ENCODE measurements around the gene GAL3ST3. TPM values are rescaled to one million over a fixed set of nuclear protein-coding genes. Genes with fewer than 3 reads are reported as not detected.

GAL3ST3 gene
- total and polyA plus RNA-seq, 10 of the 15 experiments (the other 5 are each of a cell fraction or from before 2014, with no cell fraction given): 0.06 to 0.12 TPM; not detected in 8

DNA sequence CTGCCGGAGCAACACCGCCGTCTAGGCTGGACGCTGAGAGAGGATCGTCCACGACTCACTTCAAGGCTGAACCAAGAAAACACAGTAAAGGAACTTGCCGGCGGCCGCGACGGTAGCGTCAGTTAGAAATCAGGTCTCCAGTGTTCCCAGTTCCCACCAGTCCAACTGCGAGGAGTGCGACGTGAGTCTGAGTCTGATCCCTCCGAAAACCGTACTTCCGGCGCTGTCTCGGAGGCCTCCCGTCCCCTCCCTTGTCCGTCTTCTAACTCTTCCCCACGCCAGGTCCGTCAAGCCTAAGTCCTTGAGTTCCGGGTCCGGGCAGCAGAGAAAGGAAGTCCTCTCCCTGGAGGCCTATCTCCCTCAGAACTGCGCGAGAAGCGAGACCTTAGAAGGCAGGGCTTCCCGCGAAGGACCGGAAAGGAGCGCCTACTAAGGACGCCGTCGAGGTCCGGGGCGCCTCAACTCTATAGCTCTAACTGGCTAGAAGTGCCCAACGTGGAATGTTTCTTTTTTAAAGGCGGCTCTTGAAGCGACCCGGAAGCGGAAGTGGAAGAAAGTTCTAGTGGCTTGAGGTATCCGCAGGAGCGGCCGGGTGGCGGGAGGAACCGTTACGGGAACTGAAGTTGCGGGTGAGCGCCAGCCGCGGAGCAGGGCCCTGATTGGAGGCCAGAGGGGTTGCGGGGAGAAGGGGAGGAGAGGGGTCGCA, 46.9 kb downstream of the GAL3ST3 start, which contains the start of the genes BANF1 and EIF1AD (continued):
- TF ChIP-seq, protein P1, sequence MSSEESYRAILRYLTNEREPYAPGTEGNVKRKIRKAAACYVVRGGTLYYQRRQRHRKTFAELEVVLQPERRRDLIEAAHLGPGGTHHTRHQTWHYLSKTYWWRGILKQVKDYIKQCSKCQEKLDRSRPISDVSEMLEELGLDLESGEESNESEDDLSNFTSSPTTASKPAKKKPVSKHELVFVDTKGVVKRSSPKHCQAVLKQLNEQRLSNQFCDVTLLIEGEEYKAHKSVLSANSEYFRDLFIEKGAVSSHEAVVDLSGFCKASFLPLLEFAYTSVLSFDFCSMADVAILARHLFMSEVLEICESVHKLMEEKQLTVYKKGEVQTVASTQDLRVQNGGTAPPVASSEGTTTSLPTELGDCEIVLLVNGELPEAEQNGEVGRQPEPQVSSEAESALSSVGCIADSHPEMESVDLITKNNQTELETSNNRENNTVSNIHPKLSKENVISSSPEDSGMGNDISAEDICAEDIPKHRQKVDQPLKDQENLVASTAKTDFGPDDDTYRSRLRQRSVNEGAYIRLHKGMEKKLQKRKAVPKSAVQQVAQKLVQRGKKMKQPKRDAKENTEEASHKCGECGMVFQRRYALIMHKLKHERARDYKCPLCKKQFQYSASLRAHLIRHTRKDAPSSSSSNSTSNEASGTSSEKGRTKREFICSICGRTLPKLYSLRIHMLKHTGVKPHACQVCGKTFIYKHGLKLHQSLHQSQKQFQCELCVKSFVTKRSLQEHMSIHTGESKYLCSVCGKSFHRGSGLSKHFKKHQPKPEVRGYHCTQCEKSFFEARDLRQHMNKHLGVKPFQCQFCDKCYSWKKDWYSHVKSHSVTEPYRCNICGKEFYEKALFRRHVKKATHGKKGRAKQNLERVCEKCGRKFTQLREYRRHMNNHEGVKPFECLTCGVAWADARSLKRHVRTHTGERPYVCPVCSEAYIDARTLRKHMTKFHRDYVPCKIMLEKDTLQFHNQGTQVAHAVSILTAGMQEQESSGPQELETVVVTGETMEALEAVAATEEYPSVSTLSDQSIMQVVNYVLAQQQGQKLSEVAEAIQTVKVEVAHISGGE (CRISPR knock-in tag; IDR thresholded peaks at IDR 0.05): peak; percentile 96
- TF ChIP-seq, protein P2, sequence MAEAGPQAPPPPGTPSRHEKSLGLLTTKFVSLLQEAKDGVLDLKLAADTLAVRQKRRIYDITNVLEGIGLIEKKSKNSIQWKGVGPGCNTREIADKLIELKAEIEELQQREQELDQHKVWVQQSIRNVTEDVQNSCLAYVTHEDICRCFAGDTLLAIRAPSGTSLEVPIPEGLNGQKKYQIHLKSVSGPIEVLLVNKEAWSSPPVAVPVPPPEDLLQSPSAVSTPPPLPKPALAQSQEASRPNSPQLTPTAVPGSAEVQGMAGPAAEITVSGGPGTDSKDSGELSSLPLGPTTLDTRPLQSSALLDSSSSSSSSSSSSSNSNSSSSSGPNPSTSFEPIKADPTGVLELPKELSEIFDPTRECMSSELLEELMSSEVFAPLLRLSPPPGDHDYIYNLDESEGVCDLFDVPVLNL (IDR thresholded peaks at IDR 0.05; ENCODE audit: low read depth, low read length): peak; percentile 36; the same call in 1 of the 2 replicates
- TF ChIP-seq ZNF207 (IDR thresholded peaks at IDR 0.05; ENCODE audit: borderline replicate concordance): peak; percentile 99
- TF ChIP-seq ETV6 (conservative IDR thresholded peaks at IDR 0.05 in 1 of 2, IDR thresholded peaks at IDR 0.05 in 1 of 2; ENCODE audit: borderline replicate concordance in 1 of 2, low read depth in 1 of 2): peak in 1 of 2 experiments; percentile 92; a peak in 2 of 4 replicates
- peak; percentile 95 for TF ChIP-seq MTA2 (IDR thresholded peaks at IDR 0.05; ENCODE audit: low read depth)
- peak; percentile 37; the same call in 1 of the 2 replicates for TF ChIP-seq MEF2A (IDR thresholded peaks at IDR 0.05; ENCODE audit: insufficient read depth, low read depth, low read length)
- no peak; the same call in 1 of the 2 replicates for TF ChIP-seq ZBED1 (IDR thresholded peaks at IDR 0.05; ENCODE audit: borderline replicate concordance)
- TF ChIP-seq NFYB (IDR thresholded peaks at IDR 0.05; ENCODE audit: insufficient read depth, low read depth, low read length): no peak
- peak; percentile 89 for TF ChIP-seq SREBF1 (IDR thresholded peaks at IDR 0.05; ENCODE audit: low read length)
- TF ChIP-seq NFXL1 (IDR thresholded peaks at IDR 0.05; ENCODE audit: borderline replicate concordance): no peak
- peak; percentile 67; the same call in 1 of the 2 replicates for TF ChIP-seq NFIC (IDR thresholded peaks at IDR 0.05; ENCODE audit: low read depth, low read length)
- TF ChIP-seq BMI1 (IDR thresholded peaks at IDR 0.05; ENCODE audit: borderline replicate concordance): no peak
- TF ChIP-seq KAT2A (conservative IDR thresholded peaks at IDR 0.05; ENCODE audit: control insufficient read depth, low read depth, low read length): no peak
- TF ChIP-seq SUPT20H (IDR thresholded peaks at IDR 0.05; ENCODE audit: borderline replicate concordance, control insufficient read depth, low read depth, low read length): no peak
- TF ChIP-seq IKZF2 (IDR thresholded peaks at IDR 0.05): peak; percentile 56 to 71
- peak; percentile 97 for TF ChIP-seq PML (IDR thresholded peaks at IDR 0.05; ENCODE audit: low read length)
- TF ChIP-seq, protein P3, sequence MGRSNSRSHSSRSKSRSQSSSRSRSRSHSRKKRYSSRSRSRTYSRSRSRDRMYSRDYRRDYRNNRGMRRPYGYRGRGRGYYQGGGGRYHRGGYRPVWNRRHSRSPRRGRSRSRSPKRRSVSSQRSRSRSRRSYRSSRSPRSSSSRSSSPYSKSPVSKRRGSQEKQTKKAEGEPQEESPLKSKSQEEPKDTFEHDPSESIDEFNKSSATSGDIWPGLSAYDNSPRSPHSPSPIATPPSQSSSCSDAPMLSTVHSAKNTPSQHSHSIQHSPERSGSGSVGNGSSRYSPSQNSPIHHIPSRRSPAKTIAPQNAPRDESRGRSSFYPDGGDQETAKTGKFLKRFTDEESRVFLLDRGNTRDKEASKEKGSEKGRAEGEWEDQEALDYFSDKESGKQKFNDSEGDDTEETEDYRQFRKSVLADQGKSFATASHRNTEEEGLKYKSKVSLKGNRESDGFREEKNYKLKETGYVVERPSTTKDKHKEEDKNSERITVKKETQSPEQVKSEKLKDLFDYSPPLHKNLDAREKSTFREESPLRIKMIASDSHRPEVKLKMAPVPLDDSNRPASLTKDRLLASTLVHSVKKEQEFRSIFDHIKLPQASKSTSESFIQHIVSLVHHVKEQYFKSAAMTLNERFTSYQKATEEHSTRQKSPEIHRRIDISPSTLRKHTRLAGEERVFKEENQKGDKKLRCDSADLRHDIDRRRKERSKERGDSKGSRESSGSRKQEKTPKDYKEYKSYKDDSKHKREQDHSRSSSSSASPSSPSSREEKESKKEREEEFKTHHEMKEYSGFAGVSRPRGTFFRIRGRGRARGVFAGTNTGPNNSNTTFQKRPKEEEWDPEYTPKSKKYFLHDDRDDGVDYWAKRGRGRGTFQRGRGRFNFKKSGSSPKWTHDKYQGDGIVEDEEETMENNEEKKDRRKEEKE (IDR thresholded peaks at IDR 0.05): no peak
- TF ChIP-seq TBL1XR1 (IDR thresholded peaks at IDR 0.05; ENCODE audit: low read depth, low read length): peak; percentile 53; the same call in 1 of the 2 replicates
- TF ChIP-seq, protein P4, sequence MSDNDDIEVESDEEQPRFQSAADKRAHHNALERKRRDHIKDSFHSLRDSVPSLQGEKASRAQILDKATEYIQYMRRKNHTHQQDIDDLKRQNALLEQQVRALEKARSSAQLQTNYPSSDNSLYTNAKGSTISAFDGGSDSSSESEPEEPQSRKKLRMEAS (IDR thresholded peaks at IDR 0.05; ENCODE audit: low read depth, low read length): peak; percentile 82; the same call in 1 of the 2 replicates
- TF ChIP-seq ZNF24 (IDR thresholded peaks at IDR 0.05): no peak
- TF ChIP-seq STAT1 (conservative IDR thresholded peaks at IDR 0.05): peak; percentile 98; the same call in 1 of the 2 replicates
- peak; percentile 87 for TF ChIP-seq SP1 (IDR thresholded peaks at IDR 0.05; ENCODE audit: low read depth, low read length)
- TF ChIP-seq CHD4 (IDR thresholded peaks at IDR 0.05): no peak
- peak; percentile 88 for TF ChIP-seq CREM (IDR thresholded peaks at IDR 0.05; ENCODE audit: low read depth)
